OCI-LY7 (cell line): ENCODE measurements around the gene UBE3B. TPM values are rescaled to one million over a fixed set of nuclear protein-coding genes. Genes with fewer than 3 reads are reported as not detected.

Experiments
- BruUV-seq: library from RNA; stranded (reverse); fragments of 400-500 nt; replicated peaks from 2 replicates; lab custom pipeline; 2021; lab: Mats Ljungman, UMichigan
- CTCF ChIA-PET: fragments of 300-600 bp; sonication (Branson Sonifier 250); formaldehyde crosslinking; loops from one replicate; lab custom pipeline; 2022; ENCODE audit warnings: antibody characterized with exemption; ENCODE audit not compliant: unreplicated experiment; lab: Charles Lee
- POLR2A ChIA-PET: fragments of 300-600 bp; sonication (Branson Sonifier 250); formaldehyde crosslinking; loops from one replicate; lab custom pipeline; 2022; ENCODE audit warnings: antibody characterized with exemption; lab: Charles Lee
- DNase-seq: peaks from one replicate; pipeline ENCODE4 v3.0.0-alpha.2; 2015; ENCODE audit warnings: low spot score
- H2AFZ ChIP-seq: fragments of 200-600 bp; sonication (generic), shearing (Covaris generic); 2 replicates; pipeline ENCODE4 v1.6.1; 2014; ENCODE audit warnings: mild to moderate bottlenecking, antibody characterized with exemption, low read length, moderate library complexity
- H3K27ac ChIP-seq: fragments of 200-600 bp; sonication (generic); 2 replicates; pipeline ENCODE4 v1.5.1; 2014; ENCODE audit warnings: mixed run types, low read depth, mild to moderate bottlenecking, moderate library complexity, low read length, inconsistent platforms; ENCODE audit not compliant: poor library complexity, severe bottlenecking
- H3K36me3 ChIP-seq: fragments of 200-600 bp; sonication (generic); 2 replicates; pipeline ENCODE4 v1.6.1; 2014; ENCODE audit warnings: mild to moderate bottlenecking, antibody characterized with exemption, low read length, moderate library complexity, mixed read lengths; ENCODE audit not compliant: insufficient read depth
- H3K4me1 ChIP-seq: fragments of 200-600 bp; sonication (generic); 2 replicates; pipeline ENCODE4 v1.5.1; 2014; ENCODE audit warnings: mild to moderate bottlenecking, low read length; ENCODE audit not compliant: insufficient read depth, poor library complexity, severe bottlenecking
- H3K4me2 ChIP-seq: fragments of 200-600 bp; sonication (generic); 2 replicates; pipeline ENCODE4 v1.6.1; 2014; ENCODE audit warnings: mild to moderate bottlenecking, low read length
- H3K4me3 ChIP-seq: fragments of 200-600 bp; sonication (generic); 2 replicates; pipeline ENCODE4 v1.5.1; 2014; ENCODE audit warnings: mild to moderate bottlenecking, low read depth, low read length; ENCODE audit not compliant: poor library complexity, severe bottlenecking
- H3K79me2 ChIP-seq: fragments of 200-600 bp; sonication (generic); 2 replicates; pipeline ENCODE4 v1.6.1; 2016; ENCODE audit warnings: low read depth, mild to moderate bottlenecking, low read length, moderate library complexity, mixed read lengths; ENCODE audit not compliant: insufficient read depth
- H3K9me2 ChIP-seq: fragments of 200-600 bp; sonication (generic); 2 replicates; pipeline ENCODE4 v1.6.1; 2016; ENCODE audit warnings: mild to moderate bottlenecking, low read length, mixed read lengths; ENCODE audit not compliant: insufficient read depth
- H3K9me3 ChIP-seq: fragments of 200-600 bp; sonication (generic); 2 replicates; pipeline ENCODE4 v1.6.1; 2014; ENCODE audit warnings: mild to moderate bottlenecking, mixed run types, low read length, mixed read lengths
- H4K20me1 ChIP-seq: fragments of 200-600 bp; sonication (generic); 2 replicates; pipeline ENCODE4 v1.6.1; 2014; ENCODE audit warnings: mild to moderate bottlenecking, antibody characterized with exemption, low read length, moderate library complexity, mixed read lengths; ENCODE audit not compliant: insufficient read depth
- CTCF ChIP-seq: fragments of 200-600 bp; sonication (generic); conservative IDR thresholded peaks from 2 replicates; pipeline ENCODE4 v1.5.1; 2014; ENCODE audit warnings: mild to moderate bottlenecking, antibody characterized with exemption, low read length, moderate library complexity, mixed read lengths
- EZH2phosphoT487 ChIP-seq: fragments of 200-600 bp; sonication (generic); IDR thresholded peaks from 2 replicates; pipeline ENCODE4 v1.6.1; 2018; ENCODE audit warnings: low read depth, borderline replicate concordance, mild to moderate bottlenecking, mixed run types, antibody characterized with exemption, low read length, moderate library complexity, mixed read lengths
- intact Hi-C: fragments of 100-400 bp; cut with micrococcal nuclease; formaldehyde crosslinking; loops from one replicate; pipeline ENCODE4 v1.10.0; 2022; ENCODE audit not compliant: unreplicated experiment
- total RNA-seq, 2 experiments: library from RNA; depleted of rRNA in 1 of 2; stranded (reverse); fragments of >200 nt in 1 of 2; shearing (Covaris generic) in 1 of 2; gene quantifications; 2 replicates each; pipeline ENCODE4 v1.2.3, GENCODE V29; 2014 to 2022

Gene UBE3B
- total RNA-seq, 2 experiments from 2014 or later, result 27.8 to 32.6 TPM

GRCh38 chr12:109563291-109564284 is 86.2 kb downstream of the UBE3B start:
- Histone ChIP-seq H3K9me2 (no peaks in the 10 kb centered on the region), H3K36me3 (peaks cover 47% of the 10 kb centered on the region), H3K79me2 (no peaks in the 10 kb centered on the region), H4K20me1 (no peaks in the 10 kb centered on the region), H3K4me3 (no peak overlapping the region), H3K9me3 (peaks cover 10% of the 10 kb centered on the region; the same call in 1 of the 2 replicates), H2AFZ (no peak overlapping the region), H3K4me1 (no peaks in the 10 kb centered on the region), H3K27ac (no peak overlapping the region), H3K4me2 (no peak overlapping the region)
- no TSS peak for BruUV-seq
- no peak for TF ChIP-seq CTCF
- no peak for TF ChIP-seq EZH2phosphoT487
- intact Hi-C loops, result no loop called here
- ChIA-PET CTCF (no interaction called here), POLR2A (interaction anchor here (1.2 kb wide), 1 partner anchor 18 kb away, joined by 3 read pairs; no protein-coding TSS in a partner anchor)
- no peak for DNase-seq

DNA sequence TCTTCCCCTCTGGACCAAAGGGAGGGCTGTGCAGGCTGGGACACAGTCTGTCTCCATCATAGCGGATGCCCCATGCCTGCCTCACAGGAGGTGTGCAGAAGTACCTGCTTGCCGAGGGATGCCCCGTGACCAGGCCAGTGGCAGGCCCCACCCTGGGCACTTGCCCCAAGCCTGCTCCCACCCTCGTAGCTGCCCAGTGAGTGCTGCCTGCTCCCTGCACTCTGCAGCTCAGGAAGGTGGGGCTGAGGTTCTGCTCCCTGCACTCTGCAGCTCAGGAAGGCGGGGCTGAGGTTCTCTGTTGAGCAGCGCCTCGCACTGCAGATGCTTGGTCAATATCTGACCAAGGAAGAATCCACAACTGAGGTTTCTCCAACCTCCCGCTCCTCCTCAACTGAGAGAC is 89.0 kb downstream of the UBE3B start:
- H3K27ac ChIP-seq, result no peak overlapping the region
- TF ChIP-seq EZH2phosphoT487 (no peak), CTCF (no peak)
- H2AFZ ChIP-seq, result no peak overlapping the region
- peaks cover 10% of the 10 kb centered on the region; the same call in 1 of the 2 replicates for H3K9me3 ChIP-seq
- intact Hi-C loops, result no loop called here
- H3K36me3 ChIP-seq, result peaks cover 50% of the 10 kb centered on the region
- no peak for DNase-seq
- H3K9me2 ChIP-seq, result no peaks in the 10 kb centered on the region
- no peaks in the 10 kb centered on the region for H4K20me1 ChIP-seq
- BruUV-seq, result no TSS peak
- POLR2A ChIA-PET, result no interaction called here
- CTCF ChIA-PET, result no interaction called here
- H3K79me2 ChIP-seq, result no peaks in the 10 kb centered on the region
- H3K4me2 ChIP-seq, result no peak overlapping the region
- no peaks in the 10 kb centered on the region for H3K4me1 ChIP-seq
- H3K4me3 ChIP-seq, result no peak overlapping the region

DNA sequence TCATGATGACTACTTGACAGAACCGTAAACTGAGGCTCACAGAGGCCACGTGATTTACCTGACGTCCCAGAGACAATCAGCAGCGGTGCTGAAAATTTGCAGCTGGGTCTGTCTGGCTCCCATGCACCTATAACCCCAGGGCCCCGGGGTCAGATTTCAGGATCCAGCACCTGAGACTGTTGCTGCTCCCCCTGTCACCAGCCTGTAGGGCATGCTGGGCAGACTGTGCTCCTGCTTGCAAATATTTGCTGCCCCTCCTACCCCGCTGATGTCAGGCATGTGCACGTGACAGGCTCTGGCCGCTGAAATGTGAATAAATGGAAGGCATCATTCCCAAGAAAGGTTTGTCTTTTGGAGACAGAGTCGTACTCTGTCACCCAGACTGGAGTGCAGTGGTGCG is 89.9 kb downstream of the UBE3B start:
- BruUV-seq, result no TSS peak
- H3K4me1 ChIP-seq, result peaks cover 2% of the 10 kb centered on the region
- H3K36me3 ChIP-seq, result peaks cover 43% of the 10 kb centered on the region
- TF ChIP-seq CTCF, result no peak
- TF ChIP-seq EZH2phosphoT487, result no peak
- H3K4me2 ChIP-seq, result no peak overlapping the region
- H3K9me2 ChIP-seq, result no peaks in the 10 kb centered on the region
- DNase-seq, result no peak
- H3K27ac ChIP-seq, result no peak overlapping the region
- intact Hi-C loops, result no loop called here
- no peak overlapping the region for H3K4me3 ChIP-seq
- peaks cover 4% of the 10 kb centered on the region; the same call in 1 of the 2 replicates for H3K9me3 ChIP-seq
- POLR2A ChIA-PET, result no interaction called here
- H3K79me2 ChIP-seq, result no peaks in the 10 kb centered on the region
- CTCF ChIA-PET, result no interaction called here
- H2AFZ ChIP-seq, result no peak overlapping the region
- no peaks in the 10 kb centered on the region for H4K20me1 ChIP-seq
